ENCODE measurements around the gene ARHGDIG. TPM values are rescaled to one million over a fixed set of nuclear protein-coding genes. Genes with fewer than 3 reads are reported as not detected.

ARHGDIG gene
- polyA plus RNA-seq, 1 experiment: 0.22 TPM

- CTCF ChIA-PET: no interaction called here
- Histone ChIP-seq H3K27me3 (ENCODE audit: control insufficient read depth, insufficient read depth, low read length) (no peaks in the 10 kb centered on the region), H3K36me3 (ENCODE audit: control insufficient read depth, insufficient read depth, low read length) (peaks cover 14% of the 10 kb centered on the region), H3K4me3 (ENCODE audit: low read depth, low read length) (no peak overlapping the region)
- no peak for DNase-seq (ENCODE audit: low read depth)
- POLR2A ChIA-PET: no interaction called here
- no peak for TF ChIP-seq CTCF (IDR thresholded peaks at IDR 0.05; ENCODE audit: insufficient read depth, low read depth, low read length)
Measured at GRCh38 chr16:289395-289997, 9.1 kb downstream of the ARHGDIG start.

- H3K27me3 ChIP-seq (ENCODE audit: control insufficient read depth, insufficient read depth, low read length): no peaks in the 10 kb centered on the region
- no peak overlapping the region for H3K4me3 ChIP-seq (ENCODE audit: low read depth, low read length)
- TF ChIP-seq CTCF (IDR thresholded peaks at IDR 0.05; ENCODE audit: insufficient read depth, low read depth, low read length): no peak
- DNase-seq (ENCODE audit: low read depth): no peak
- ChIA-PET CTCF (no interaction called here), POLR2A (no interaction called here)
- H3K36me3 ChIP-seq (ENCODE audit: control insufficient read depth, insufficient read depth, low read length): peaks cover 14% of the 10 kb centered on the region
Measured at GRCh38 chr16:290015-290680, 9.8 kb downstream of the ARHGDIG start.

- POLR2A ChIA-PET: no interaction called here
- no peak for DNase-seq (ENCODE audit: low read depth)
- H3K4me3 ChIP-seq (ENCODE audit: low read depth, low read length): no peak overlapping the region
- CTCF ChIA-PET: no interaction called here
- no peaks in the 10 kb centered on the region for H3K27me3 ChIP-seq (ENCODE audit: control insufficient read depth, insufficient read depth, low read length)
- H3K36me3 ChIP-seq (ENCODE audit: control insufficient read depth, insufficient read depth, low read length): peaks cover 14% of the 10 kb centered on the region
- no peak for TF ChIP-seq CTCF (IDR thresholded peaks at IDR 0.05; ENCODE audit: insufficient read depth, low read depth, low read length)
Measured at GRCh38 chr16:290681-291405, 10.5 kb downstream of the ARHGDIG start.

- no peak for TF ChIP-seq CTCF (IDR thresholded peaks at IDR 0.05; ENCODE audit: insufficient read depth, low read depth, low read length)
- CTCF ChIA-PET: no interaction called here
- no peak overlapping the region for H3K4me3 ChIP-seq (ENCODE audit: low read depth, low read length)
Measured at GRCh38 chr16:291539-291938, 11.1 kb downstream of the ARHGDIG start.

GRCh38 chr16:293043-293775 is 12.8 kb downstream of the ARHGDIG start:
- TF ChIP-seq CTCF (IDR thresholded peaks at IDR 0.05; ENCODE audit: insufficient read depth, low read depth, low read length): no peak
- Histone ChIP-seq H3K4me3 (ENCODE audit: low read depth, low read length) (no peak overlapping the region), H3K36me3 (ENCODE audit: control insufficient read depth, insufficient read depth, low read length) (peaks cover 18% of the 10 kb centered on the region), H3K27me3 (ENCODE audit: control insufficient read depth, insufficient read depth, low read length) (no peaks in the 10 kb centered on the region)
- no peak for DNase-seq (ENCODE audit: low read depth)
- ChIA-PET POLR2A (no interaction called here), CTCF (no interaction called here)

More at GRCh38 chr16:291539-291938, 11.1 kb downstream of the ARHGDIG start:
- Histone ChIP-seq H3K27me3 (ENCODE audit: control insufficient read depth, insufficient read depth, low read length) (no peaks in the 10 kb centered on the region), H3K36me3 (ENCODE audit: control insufficient read depth, insufficient read depth, low read length) (peaks cover 13% of the 10 kb centered on the region)
- DNase-seq (ENCODE audit: low read depth): no peak
- POLR2A ChIA-PET: no interaction called here

All from BJ (cell line).